Upper lobe of right lung (tissue), 1 donor: ENCODE results near the gene MCTP1. TPM values are rescaled to one million over a fixed set of nuclear protein-coding genes. Genes with fewer than 3 reads are reported as not detected.
A peak's percentile ranks its signal among the peaks of the same experiment; 100 is the strongest.

Experiments
- ATAC-seq: fragments of 200-7000 bp; cut with Tn5 transposase; one replicate; pipeline ENCODE4 v1.9.1; 2020; ENCODE audit warnings: mild to moderate bottlenecking, moderate library complexity
- DNase-seq: peaks from one replicate; pipeline ENCODE4 v3.0.0-alpha.2; 2020
- H3K27ac ChIP-seq: fragments of 200-600 bp; one replicate; pipeline ENCODE4 v1.8.0; 2022
- H3K27me3 ChIP-seq: fragments of 200-600 bp; one replicate; pipeline ENCODE4 v1.8.0; 2022; ENCODE audit warnings: mild to moderate bottlenecking
- H3K36me3 ChIP-seq: fragments of 200-600 bp; one replicate; pipeline ENCODE4 v1.8.0; 2022
- H3K4me1 ChIP-seq: fragments of 200-600 bp; one replicate; pipeline ENCODE4 v1.8.0; 2022
- H3K4me3 ChIP-seq: fragments of 200-600 bp; one replicate; pipeline ENCODE4 v1.8.0; 2022; ENCODE audit warnings: mild to moderate bottlenecking
- H3K9me3 ChIP-seq: fragments of 200-600 bp; one replicate; pipeline ENCODE4 v1.8.0; 2022
- intact Hi-C: fragments of 100-400 bp; cut with DNase I; formaldehyde crosslinking; loops from one replicate; pipeline ENCODE4 v1.11.0; 2022
- total RNA-seq: library from RNA; stranded (reverse); fragmentation: NEBNext Ultra II Directional; extraction: Animal tissue kit (Norgen Biotek cat#: 25700); gene quantifications from one replicate; pipeline ENCODE4 v1.2.1, GENCODE V29; 2021
- TF ChIP-seq, protein P1 (sequence below): fragments of 200-600 bp; IDR thresholded peaks from one replicate; pipeline ENCODE4 v1.8.0; 2022; ENCODE audit warnings: antibody characterized with exemption
- donor health status: DM: no; HTN: yes; CAD: no; lungs with severe emphysema.

Gene MCTP1
- total RNA-seq, 1 donor from 2014 or later: 40.7 TPM

DNA sequence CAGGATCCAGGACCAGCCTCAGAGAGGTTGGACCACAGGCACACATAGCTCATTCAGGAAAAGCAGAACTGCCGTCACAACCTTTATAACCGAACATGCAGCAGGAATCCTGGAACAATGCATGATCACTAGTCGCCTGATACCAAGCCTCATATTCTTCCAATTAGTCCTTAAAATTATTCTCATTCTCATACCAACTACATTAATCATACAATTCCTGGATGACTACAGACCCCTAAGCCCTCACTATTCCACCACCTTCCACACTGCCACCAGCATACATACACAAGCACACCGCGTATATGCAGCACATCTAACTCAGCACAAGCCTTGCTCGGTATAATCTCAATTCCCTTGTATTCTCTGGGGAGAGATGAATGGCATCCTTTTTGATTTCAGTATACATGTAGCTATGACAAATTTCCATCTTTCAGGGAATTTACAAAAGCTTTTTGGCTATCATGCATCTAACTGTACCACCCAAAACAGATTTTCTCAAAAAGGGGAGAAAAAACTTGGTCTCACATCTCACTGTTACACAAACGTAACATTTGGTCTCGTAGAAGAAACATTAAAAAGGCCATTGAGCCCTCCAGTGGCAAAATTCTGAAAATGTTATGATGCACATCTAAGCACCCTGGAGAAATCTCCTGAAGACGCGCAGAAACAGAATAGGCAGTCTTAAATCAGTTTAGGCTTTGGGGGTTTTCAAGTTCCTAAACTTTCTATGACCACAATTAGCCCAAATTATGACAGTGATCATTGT, 46.2 kb downstream of the MCTP1 start:
- no peak for ATAC-seq

DNA sequence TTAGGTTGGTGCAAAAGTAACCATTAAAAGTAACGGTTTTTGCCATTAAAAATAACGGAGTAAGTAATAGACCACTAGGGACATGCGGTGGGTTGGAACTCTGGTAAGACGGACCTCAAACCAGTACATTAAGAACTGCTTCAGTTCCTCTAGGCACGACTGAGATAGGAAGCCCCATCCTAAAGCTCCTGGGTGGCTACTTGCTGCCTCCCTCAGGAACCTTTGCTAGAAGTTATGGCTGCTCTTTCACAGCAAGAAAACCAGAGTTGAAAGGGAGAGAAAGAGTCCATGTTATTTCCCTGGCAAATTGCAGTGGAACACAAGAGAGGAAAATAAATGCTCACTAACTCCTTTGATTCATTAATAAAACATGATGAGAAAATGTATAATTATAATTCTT, 47.6 kb downstream of the MCTP1 start:
- intact Hi-C loops: no loop called here
- Histone ChIP-seq H3K4me3 (no peak overlapping the region), H3K9me3 (no peaks in the 10 kb centered on the region), H3K27me3 (no peaks in the 10 kb centered on the region), H3K36me3 (no peaks in the 10 kb centered on the region), H3K27ac (no peak overlapping the region), H3K4me1 (no peaks in the 10 kb centered on the region)
- TF ChIP-seq, protein P1, sequence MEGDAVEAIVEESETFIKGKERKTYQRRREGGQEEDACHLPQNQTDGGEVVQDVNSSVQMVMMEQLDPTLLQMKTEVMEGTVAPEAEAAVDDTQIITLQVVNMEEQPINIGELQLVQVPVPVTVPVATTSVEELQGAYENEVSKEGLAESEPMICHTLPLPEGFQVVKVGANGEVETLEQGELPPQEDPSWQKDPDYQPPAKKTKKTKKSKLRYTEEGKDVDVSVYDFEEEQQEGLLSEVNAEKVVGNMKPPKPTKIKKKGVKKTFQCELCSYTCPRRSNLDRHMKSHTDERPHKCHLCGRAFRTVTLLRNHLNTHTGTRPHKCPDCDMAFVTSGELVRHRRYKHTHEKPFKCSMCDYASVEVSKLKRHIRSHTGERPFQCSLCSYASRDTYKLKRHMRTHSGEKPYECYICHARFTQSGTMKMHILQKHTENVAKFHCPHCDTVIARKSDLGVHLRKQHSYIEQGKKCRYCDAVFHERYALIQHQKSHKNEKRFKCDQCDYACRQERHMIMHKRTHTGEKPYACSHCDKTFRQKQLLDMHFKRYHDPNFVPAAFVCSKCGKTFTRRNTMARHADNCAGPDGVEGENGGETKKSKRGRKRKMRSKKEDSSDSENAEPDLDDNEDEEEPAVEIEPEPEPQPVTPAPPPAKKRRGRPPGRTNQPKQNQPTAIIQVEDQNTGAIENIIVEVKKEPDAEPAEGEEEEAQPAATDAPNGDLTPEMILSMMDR: no peak
- DNase-seq (no peak), ATAC-seq (no peak)

More for the DNA sequence above, 46.2 kb downstream of the MCTP1 start:
- TF ChIP-seq, protein P1: peak; percentile 38
- no peaks in the 10 kb centered on the region for H3K9me3 ChIP-seq
- intact Hi-C loops: no loop called here
- no peak overlapping the region for H3K4me3 ChIP-seq
- H3K4me1 ChIP-seq: no peaks in the 10 kb centered on the region
- no peaks in the 10 kb centered on the region for H3K36me3 ChIP-seq
- DNase-seq: no peak
- H3K27me3 ChIP-seq: no peaks in the 10 kb centered on the region
- H3K27ac ChIP-seq: no peak overlapping the region

DNA sequence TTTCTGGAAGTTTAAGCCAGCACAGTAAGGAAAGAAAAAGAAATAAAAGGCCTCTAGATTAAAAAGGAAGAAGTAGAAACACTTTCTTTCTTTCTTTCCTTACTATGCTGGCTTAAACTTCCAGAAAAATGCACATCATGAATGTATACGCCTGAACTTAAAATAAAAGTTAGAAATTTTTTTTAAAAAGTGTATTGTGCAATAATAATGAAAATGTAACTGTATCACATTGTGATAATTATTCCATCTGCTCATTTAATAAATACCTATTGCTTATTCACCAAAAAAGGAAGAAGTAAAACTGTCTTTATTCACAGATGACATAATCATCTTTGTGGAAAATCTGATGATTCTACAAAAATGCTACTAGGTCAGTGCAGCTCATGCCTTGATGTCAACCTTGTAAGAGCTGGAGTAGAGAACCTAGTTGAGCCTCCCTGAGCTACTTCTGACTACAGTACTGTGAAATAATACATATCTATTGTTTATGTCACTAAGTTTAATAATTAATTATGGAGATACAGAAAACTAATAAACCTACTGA, 49.4 kb downstream of the MCTP1 start:
- Histone ChIP-seq H3K9me3 (no peaks in the 10 kb centered on the region), H3K27me3 (no peaks in the 10 kb centered on the region), H3K36me3 (no peaks in the 10 kb centered on the region), H3K4me1 (no peaks in the 10 kb centered on the region), H3K27ac (no peak overlapping the region), H3K4me3 (no peak overlapping the region)
- intact Hi-C loops: no loop called here
- DNase-seq (no peak), ATAC-seq (no peak)
- TF ChIP-seq, protein P1: no peak

DNA sequence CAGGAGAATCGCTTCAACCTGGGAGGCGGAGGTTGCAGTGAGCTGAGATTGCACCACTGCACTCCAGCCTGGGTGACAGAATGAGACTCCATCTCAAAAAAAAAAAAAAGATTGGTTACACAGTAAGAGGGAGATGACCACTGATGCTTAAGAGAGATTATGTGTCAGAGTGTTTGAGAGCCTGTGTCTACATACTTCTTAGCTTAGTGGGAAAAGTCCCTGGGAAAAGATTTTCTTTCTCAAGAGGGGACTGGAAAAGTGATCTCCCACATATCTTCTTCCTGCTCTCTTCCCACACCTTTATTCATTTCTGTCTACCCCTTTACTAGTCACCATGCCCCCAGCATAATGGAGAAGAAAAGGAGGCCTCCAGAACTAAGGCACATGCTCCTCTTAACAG, 55.2 kb downstream of the MCTP1 start:
- ATAC-seq (no peak), DNase-seq (no peak)
- Histone ChIP-seq H3K27me3 (no peaks in the 10 kb centered on the region), H3K9me3 (no peaks in the 10 kb centered on the region), H3K36me3 (no peaks in the 10 kb centered on the region), H3K4me3 (no peak overlapping the region), H3K27ac (no peak overlapping the region), H3K4me1 (no peaks in the 10 kb centered on the region)
- intact Hi-C loops: no loop called here
- TF ChIP-seq, protein P1: no peak

DNA sequence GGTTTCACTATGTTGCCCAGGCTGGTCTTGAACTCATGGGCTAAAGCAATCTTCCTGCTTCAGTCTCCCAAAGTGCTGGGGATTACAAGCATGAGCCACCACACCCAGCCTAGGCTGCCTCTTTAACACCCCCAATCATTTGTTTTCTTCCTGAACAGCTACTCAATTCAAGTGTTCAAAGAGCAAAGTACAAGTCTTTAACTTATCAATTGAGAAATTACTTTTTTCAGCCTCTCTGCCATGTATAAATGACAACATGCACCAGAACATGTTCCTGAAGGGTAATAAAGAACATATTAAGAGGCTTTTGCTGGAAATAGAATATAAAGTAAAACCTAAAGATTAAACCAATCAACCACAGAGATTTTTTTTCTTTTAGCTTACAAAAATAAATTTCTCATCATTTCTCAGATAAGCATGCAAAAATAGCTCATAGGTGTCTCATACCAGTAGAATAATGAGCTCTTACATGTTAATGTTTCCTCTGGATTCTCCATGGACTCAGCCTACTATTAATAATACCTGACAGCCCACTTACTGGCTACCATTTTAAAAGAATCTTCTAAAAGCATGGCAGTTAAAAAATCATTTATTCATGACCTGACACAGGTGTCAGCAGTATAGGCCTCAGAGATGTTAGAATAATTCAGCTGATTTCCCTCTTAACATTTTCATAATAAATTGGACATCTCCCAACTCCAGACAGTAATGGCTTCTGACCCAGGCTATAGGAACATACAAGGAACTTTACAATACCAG, 60.0 kb downstream of the MCTP1 start:
- Histone ChIP-seq H3K27me3 (no peaks in the 10 kb centered on the region), H3K4me1 (no peaks in the 10 kb centered on the region), H3K9me3 (no peaks in the 10 kb centered on the region), H3K27ac (no peak overlapping the region), H3K4me3 (no peak overlapping the region), H3K36me3 (no peaks in the 10 kb centered on the region)
- intact Hi-C loops: no loop called here
- no peak for ATAC-seq
- no peak for DNase-seq
- TF ChIP-seq, protein P1: no peak
